ENCODE results near the gene KCNMB3. TPM values are rescaled to one million over a fixed set of nuclear protein-coding genes. Genes with fewer than 3 reads are reported as not detected.

KCNMB3 gene
- total and polyA plus RNA-seq, 4 donors = 2.5 to 6.2 (median 4.0) TPM

GRCh38 chr3:179196098-179196497, 54.8 kb downstream of the KCNMB3 start:
- intact Hi-C loops (cut with DNase I) = no loop called here
- H3K27me3 ChIP-seq (ENCODE audit: control insufficient read depth in 1 of 2, insufficient read depth in 2 of 2, low read length in 1 of 2) = no peaks in the 10 kb centered on the region

GRCh38 chr3:179194931-179195330, 56.0 kb downstream of the KCNMB3 start:
- DNase-seq (no peak), ATAC-seq (ENCODE audit: low FRiP score) (no peak)
- H3K4me3 ChIP-seq (ENCODE audit: low read length in 2 of 2) = no peak overlapping the region
- H3K4me1 ChIP-seq (ENCODE audit: control insufficient read depth in 1 of 2, insufficient read depth in 2 of 2, low read length in 2 of 2) = peaks cover 4 to 10% of the 10 kb centered on the region in 2 donors
- H3K27ac ChIP-seq (ENCODE audit: low read depth in 1 of 2, low read length in 2 of 2) = no peak overlapping the region
- no peaks in the 10 kb centered on the region for H3K27me3 ChIP-seq (ENCODE audit: control insufficient read depth in 1 of 2, insufficient read depth in 2 of 2, low read length in 1 of 2)
- intact Hi-C loops (cut with DNase I) = no loop called here
- no peaks in the 10 kb centered on the region for H3K9me3 ChIP-seq (ENCODE audit: control insufficient read depth, low read length)
- 77 to 79% methylated on average over 4 of the region's 4 CpGs for WGBS, 2 donors
- no peaks in the 10 kb centered on the region for H3K36me3 ChIP-seq (ENCODE audit: control insufficient read depth in 1 of 2, insufficient read depth in 2 of 2, low read length in 1 of 2)

More at GRCh38 chr3:179196098-179196497, 54.8 kb downstream of the KCNMB3 start:
- Histone ChIP-seq H3K9me3 (ENCODE audit: control insufficient read depth, low read length) (no peaks in the 10 kb centered on the region), H3K4me3 (ENCODE audit: low read length in 2 of 2) (no peak overlapping the region), H3K4me1 (ENCODE audit: control insufficient read depth in 1 of 2, insufficient read depth in 2 of 2, low read length in 2 of 2) (peaks cover 0 to 6% of the 10 kb centered on the region in 2 donors), H3K27ac (ENCODE audit: low read depth in 1 of 2, low read length in 2 of 2) (no peak overlapping the region), H3K36me3 (ENCODE audit: control insufficient read depth in 1 of 2, insufficient read depth in 2 of 2, low read length in 1 of 2) (no peaks in the 10 kb centered on the region)
- WGBS, 2 donors = 0 to 4% methylated on average over 1 of the region's 1 CpG
- DNase-seq (no peak), ATAC-seq (ENCODE audit: low FRiP score) (no peak)

Other genes with a start within 250 kb of the KCNMB3 start
- 10 to 100 TPM; 27.1 to 27.3 TPM for gene ZMAT3, start 179.3 kb downstream of the KCNMB3 start, total RNA-seq
- 10 to 100 TPM in 1 of 2 donors, 1 to 10 TPM in 1; 9.9 to 12.4 TPM for gene ZMAT3, start 179.3 kb downstream of the KCNMB3 start, polyA plus RNA-seq
- gene PIK3CA, start 102.8 kb downstream of the KCNMB3 start, total RNA-seq = 10 to 100 TPM; 37.6 to 39.1 TPM
- gene PIK3CA, start 102.8 kb downstream of the KCNMB3 start, polyA plus RNA-seq = 10 to 100 TPM in 1 of 2 donors, 1 to 10 TPM in 1; 7.6 to 13.9 TPM
- gene ZNF639, start 71.9 kb upstream of the KCNMB3 start, total RNA-seq = 10 to 100 TPM; 36.9 to 40.0 TPM
- gene ZNF639, start 71.9 kb upstream of the KCNMB3 start, polyA plus RNA-seq = 10 to 100 TPM; 22.5 to 30.2 TPM
- gene MFN1, start 96.6 kb upstream of the KCNMB3 start, total RNA-seq = 10 to 100 TPM; 56.1 to 61.3 TPM
- gene MFN1, start 96.6 kb upstream of the KCNMB3 start, polyA plus RNA-seq = 10 to 100 TPM in 1 of 2 donors, 1 to 10 TPM in 1; 9.9 to 25.3 TPM
- gene GNB4, start 200.4 kb upstream of the KCNMB3 start, total RNA-seq = 10 to 100 TPM; 56.4 to 84.9 TPM
- gene GNB4, start 200.4 kb upstream of the KCNMB3 start, polyA plus RNA-seq = 10 to 100 TPM; 12.7 to 26.0 TPM